ENCODE results near the gene LCN10. TPM values are rescaled to one million over a fixed set of nuclear protein-coding genes. Genes with fewer than 3 reads are reported as not detected.

LCN10 gene
- total and polyA plus RNA-seq, 9 of the 15 experiments (the other 6 are each of a cell fraction or from before 2014, with no cell fraction given) = 0.10 to 0.21 (median 0.14) TPM; not detected in 6

DNA sequence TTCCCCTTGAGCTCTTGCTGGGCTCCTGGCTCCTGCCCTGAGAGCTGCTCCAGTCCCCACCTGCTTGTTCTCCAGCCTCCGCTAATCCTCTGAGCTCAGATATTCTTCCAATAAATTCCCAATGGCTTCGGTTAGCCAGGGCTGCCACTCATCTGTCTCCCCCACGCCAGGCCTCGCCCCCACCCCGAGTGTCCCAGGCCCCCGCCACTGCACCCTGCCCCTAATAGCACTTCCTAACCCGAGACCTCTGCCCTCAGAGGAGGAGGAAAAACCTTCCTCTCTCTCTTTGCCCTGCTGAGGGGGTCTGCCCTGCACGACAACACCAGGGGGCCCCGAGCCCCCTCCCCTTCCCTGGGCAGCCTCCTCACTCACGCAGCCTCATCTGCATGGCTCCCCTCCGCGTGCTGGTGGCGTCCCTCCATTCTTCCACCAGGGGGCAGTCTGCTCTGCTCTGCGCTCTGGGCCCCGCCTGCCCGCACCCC is 27.0 kb upstream of the LCN10 start (continued):
- TF ChIP-seq, protein P1, sequence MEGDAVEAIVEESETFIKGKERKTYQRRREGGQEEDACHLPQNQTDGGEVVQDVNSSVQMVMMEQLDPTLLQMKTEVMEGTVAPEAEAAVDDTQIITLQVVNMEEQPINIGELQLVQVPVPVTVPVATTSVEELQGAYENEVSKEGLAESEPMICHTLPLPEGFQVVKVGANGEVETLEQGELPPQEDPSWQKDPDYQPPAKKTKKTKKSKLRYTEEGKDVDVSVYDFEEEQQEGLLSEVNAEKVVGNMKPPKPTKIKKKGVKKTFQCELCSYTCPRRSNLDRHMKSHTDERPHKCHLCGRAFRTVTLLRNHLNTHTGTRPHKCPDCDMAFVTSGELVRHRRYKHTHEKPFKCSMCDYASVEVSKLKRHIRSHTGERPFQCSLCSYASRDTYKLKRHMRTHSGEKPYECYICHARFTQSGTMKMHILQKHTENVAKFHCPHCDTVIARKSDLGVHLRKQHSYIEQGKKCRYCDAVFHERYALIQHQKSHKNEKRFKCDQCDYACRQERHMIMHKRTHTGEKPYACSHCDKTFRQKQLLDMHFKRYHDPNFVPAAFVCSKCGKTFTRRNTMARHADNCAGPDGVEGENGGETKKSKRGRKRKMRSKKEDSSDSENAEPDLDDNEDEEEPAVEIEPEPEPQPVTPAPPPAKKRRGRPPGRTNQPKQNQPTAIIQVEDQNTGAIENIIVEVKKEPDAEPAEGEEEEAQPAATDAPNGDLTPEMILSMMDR (IDR thresholded peaks at IDR 0.05 in 2 of 3, conservative IDR thresholded peaks at IDR 0.05 in 1 of 3; ENCODE audit: insufficient read depth in 2 of 3, low read depth in 1 of 3, low read length in 3 of 3) = peak; percentile 61 to 80 (median 69)
- TF ChIP-seq NFE2 (IDR thresholded peaks at IDR 0.05; ENCODE audit: low read depth) (no peak), MEF2A (IDR thresholded peaks at IDR 0.05; ENCODE audit: control insufficient read depth, low read depth, low read length) (no peak), MAZ (CRISPR knock-in tag; conservative IDR thresholded peaks at IDR 0.05 in 1 of 2, IDR thresholded peaks at IDR 0.05 in 1 of 2) (peak in 1 of 2 experiments; percentile 39; a peak in 2 of 4 replicates), PPARD (CRISPR knock-in tag; IDR thresholded peaks at IDR 0.05) (no peak), SAP30 (IDR thresholded peaks at IDR 0.05; ENCODE audit: borderline replicate concordance, insufficient read depth, low read depth, low read length, poor library complexity, severe bottlenecking) (no peak), CBX5 (IDR thresholded peaks at IDR 0.05; ENCODE audit: borderline replicate concordance, low read depth) (no peak), PCBP1 (IDR thresholded peaks at IDR 0.05; ENCODE audit: low read depth, low read length, poor library complexity, severe bottlenecking) (peak; percentile 39), MXI1 (IDR thresholded peaks at IDR 0.05; ENCODE audit: low read depth, low read length) (no peak), THRAP3 (IDR thresholded peaks at IDR 0.05; ENCODE audit: borderline replicate concordance) (no peak), KDM2B (CRISPR knock-in tag; IDR thresholded peaks at IDR 0.05) (no peak), POLR2G (IDR thresholded peaks at IDR 0.05; ENCODE audit: low read depth, low read length) (no peak)
- TF ChIP-seq, protein P2, sequence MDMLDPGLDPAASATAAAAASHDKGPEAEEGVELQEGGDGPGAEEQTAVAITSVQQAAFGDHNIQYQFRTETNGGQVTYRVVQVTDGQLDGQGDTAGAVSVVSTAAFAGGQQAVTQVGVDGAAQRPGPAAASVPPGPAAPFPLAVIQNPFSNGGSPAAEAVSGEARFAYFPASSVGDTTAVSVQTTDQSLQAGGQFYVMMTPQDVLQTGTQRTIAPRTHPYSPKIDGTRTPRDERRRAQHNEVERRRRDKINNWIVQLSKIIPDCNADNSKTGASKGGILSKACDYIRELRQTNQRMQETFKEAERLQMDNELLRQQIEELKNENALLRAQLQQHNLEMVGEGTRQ (CRISPR knock-in tag; IDR thresholded peaks at IDR 0.05) = no peak
- TF ChIP-seq, protein P3, sequence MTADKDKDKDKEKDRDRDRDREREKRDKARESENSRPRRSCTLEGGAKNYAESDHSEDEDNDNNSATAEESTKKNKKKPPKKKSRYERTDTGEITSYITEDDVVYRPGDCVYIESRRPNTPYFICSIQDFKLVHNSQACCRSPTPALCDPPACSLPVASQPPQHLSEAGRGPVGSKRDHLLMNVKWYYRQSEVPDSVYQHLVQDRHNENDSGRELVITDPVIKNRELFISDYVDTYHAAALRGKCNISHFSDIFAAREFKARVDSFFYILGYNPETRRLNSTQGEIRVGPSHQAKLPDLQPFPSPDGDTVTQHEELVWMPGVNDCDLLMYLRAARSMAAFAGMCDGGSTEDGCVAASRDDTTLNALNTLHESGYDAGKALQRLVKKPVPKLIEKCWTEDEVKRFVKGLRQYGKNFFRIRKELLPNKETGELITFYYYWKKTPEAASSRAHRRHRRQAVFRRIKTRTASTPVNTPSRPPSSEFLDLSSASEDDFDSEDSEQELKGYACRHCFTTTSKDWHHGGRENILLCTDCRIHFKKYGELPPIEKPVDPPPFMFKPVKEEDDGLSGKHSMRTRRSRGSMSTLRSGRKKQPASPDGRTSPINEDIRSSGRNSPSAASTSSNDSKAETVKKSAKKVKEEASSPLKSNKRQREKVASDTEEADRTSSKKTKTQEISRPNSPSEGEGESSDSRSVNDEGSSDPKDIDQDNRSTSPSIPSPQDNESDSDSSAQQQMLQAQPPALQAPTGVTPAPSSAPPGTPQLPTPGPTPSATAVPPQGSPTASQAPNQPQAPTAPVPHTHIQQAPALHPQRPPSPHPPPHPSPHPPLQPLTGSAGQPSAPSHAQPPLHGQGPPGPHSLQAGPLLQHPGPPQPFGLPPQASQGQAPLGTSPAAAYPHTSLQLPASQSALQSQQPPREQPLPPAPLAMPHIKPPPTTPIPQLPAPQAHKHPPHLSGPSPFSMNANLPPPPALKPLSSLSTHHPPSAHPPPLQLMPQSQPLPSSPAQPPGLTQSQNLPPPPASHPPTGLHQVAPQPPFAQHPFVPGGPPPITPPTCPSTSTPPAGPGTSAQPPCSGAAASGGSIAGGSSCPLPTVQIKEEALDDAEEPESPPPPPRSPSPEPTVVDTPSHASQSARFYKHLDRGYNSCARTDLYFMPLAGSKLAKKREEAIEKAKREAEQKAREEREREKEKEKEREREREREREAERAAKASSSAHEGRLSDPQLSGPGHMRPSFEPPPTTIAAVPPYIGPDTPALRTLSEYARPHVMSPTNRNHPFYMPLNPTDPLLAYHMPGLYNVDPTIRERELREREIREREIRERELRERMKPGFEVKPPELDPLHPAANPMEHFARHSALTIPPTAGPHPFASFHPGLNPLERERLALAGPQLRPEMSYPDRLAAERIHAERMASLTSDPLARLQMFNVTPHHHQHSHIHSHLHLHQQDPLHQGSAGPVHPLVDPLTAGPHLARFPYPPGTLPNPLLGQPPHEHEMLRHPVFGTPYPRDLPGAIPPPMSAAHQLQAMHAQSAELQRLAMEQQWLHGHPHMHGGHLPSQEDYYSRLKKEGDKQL (CRISPR knock-in tag; IDR thresholded peaks at IDR 0.05; ENCODE audit: borderline replicate concordance) = no peak
